HepG2 (cell line): ENCODE data around the gene PNPLA2. TPM values are rescaled to one million over a fixed set of nuclear protein-coding genes. Genes with fewer than 3 reads are reported as not detected.

ENCODE experiments used
- AGO2 ChIP-seq: fragments of 200-400 bp; formaldehyde crosslinking; optimal IDR thresholded peaks from 2 replicates; pipeline ENCODE3; 2017; ENCODE audit warnings: mild to moderate bottlenecking, low read depth, low read length, moderate library complexity
- CCDC6 ChIP-seq: sonication (generic); formaldehyde crosslinking; IDR thresholded peaks from 2 replicates; pipeline ENCODE4 v1.8.1; 2022; ENCODE audit warnings: mild to moderate bottlenecking, missing genetic modification reagents, moderate library complexity
- ELF4 ChIP-seq: sonication (generic); formaldehyde crosslinking; IDR thresholded peaks from 2 replicates; pipeline ENCODE4 v1.5.0; 2020; ENCODE audit warnings: missing genetic modification reagents, mild to moderate bottlenecking, moderate library complexity, borderline replicate concordance
- GATAD2A ChIP-seq: IDR thresholded peaks from 2 replicates; pipeline ENCODE4 v1.6.1; 2016
- HDAC6 ChIP-seq: fragments of 200-600 bp; sonication (generic); IDR thresholded peaks from 2 replicates; pipeline ENCODE4 v1.7.0; 2017; ENCODE audit warnings: mild to moderate bottlenecking, antibody characterized with exemption, low read length, low read depth
- IRF9 ChIP-seq: sonication (generic); formaldehyde crosslinking; IDR thresholded peaks from 2 replicates; pipeline ENCODE4 v1.8.0; 2022; ENCODE audit warnings: missing genetic modification reagents, mild to moderate bottlenecking, borderline replicate concordance
- KLF13 ChIP-seq: sonication (generic); formaldehyde crosslinking; IDR thresholded peaks from 2 replicates; pipeline ENCODE4 v1.4.0; 2020; ENCODE audit warnings: mild to moderate bottlenecking, missing genetic modification reagents
- MAX ChIP-seq: IDR thresholded peaks from 2 replicates; pipeline ENCODE4 v1.6.1; 2012; ENCODE audit warnings: inconsistent platforms
- MEIS1 ChIP-seq: sonication (generic); formaldehyde crosslinking; IDR thresholded peaks from 2 replicates; pipeline ENCODE4 v1.9.0; 2021; ENCODE audit warnings: mild to moderate bottlenecking, missing genetic modification reagents, moderate library complexity, borderline replicate concordance
- MTERF4 ChIP-seq: sonication (generic); formaldehyde crosslinking; IDR thresholded peaks from 2 replicates; pipeline ENCODE4 v1.8.0; 2023; ENCODE audit warnings: mild to moderate bottlenecking, missing genetic modification reagents
- MYC ChIP-seq: sonication (generic); formaldehyde crosslinking; IDR thresholded peaks from 2 replicates; pipeline ENCODE4 v1.9.0; 2021; ENCODE audit warnings: missing genetic modification reagents, borderline replicate concordance
- MYNN ChIP-seq: sonication (generic); formaldehyde crosslinking; IDR thresholded peaks from 2 replicates; pipeline ENCODE4 v1.4.0; 2020; ENCODE audit warnings: mild to moderate bottlenecking, low read depth, missing genetic modification reagents
- NFYC ChIP-seq: IDR thresholded peaks from 2 replicates; pipeline ENCODE4 v1.6.1; 2016; ENCODE audit warnings: missing genetic modification reagents, missing compliant biosample characterization
- PHF8 ChIP-seq: sonication (generic); formaldehyde crosslinking; IDR thresholded peaks from 2 replicates; pipeline ENCODE4 v1.5.0; 2020; ENCODE audit warnings: missing genetic modification reagents
- SOX6 ChIP-seq, 2 experiments: fragments of 450-650 bp in 1 of 2; sonication (generic) in 1 of 2; formaldehyde crosslinking in 1 of 2; IDR thresholded peaks; 2 replicates each; pipeline versions ENCODE4 v1.4.0 to v1.6.1; 2017 to 2020; ENCODE audit warnings: antibody characterized with exemption in 1 of 2, mild to moderate bottlenecking in 1 of 2, missing genetic modification reagents in 1 of 2
- SP1 ChIP-seq, 2 experiments: fragments of 450-650 bp in 1 of 2; sonication (generic) in 1 of 2; formaldehyde crosslinking in 1 of 2; IDR thresholded peaks; 2 replicates each; pipeline versions ENCODE4 v1.4.0 to v1.6.1; 2016 to 2020; ENCODE audit warnings: missing genetic modification reagents in 1 of 2
- SP2 ChIP-seq: sonication (generic); formaldehyde crosslinking; IDR thresholded peaks from 2 replicates; pipeline ENCODE4 v1.5.1; 2020; ENCODE audit warnings: mild to moderate bottlenecking, missing genetic modification reagents
- TARDBP ChIP-seq: sonication (generic); formaldehyde crosslinking; IDR thresholded peaks from 2 replicates; pipeline ENCODE4 v1.8.0; 2022; ENCODE audit warnings: mild to moderate bottlenecking, missing genetic modification reagents
- TCF7 ChIP-seq: sonication (generic); IDR thresholded peaks from 2 replicates; pipeline ENCODE4 v1.6.1; 2016; ENCODE audit warnings: antibody characterized with exemption, low read depth
- THAP8 ChIP-seq: sonication (generic); formaldehyde crosslinking; IDR thresholded peaks from 2 replicates; pipeline ENCODE4 v1.5.1; 2020; ENCODE audit warnings: missing genetic modification reagents, mild to moderate bottlenecking, borderline replicate concordance
- ZNF12 ChIP-seq: sonication (generic); formaldehyde crosslinking; IDR thresholded peaks from 2 replicates; pipeline ENCODE4 v1.5.0; 2020; ENCODE audit warnings: missing genetic modification reagents
- ZNF20 ChIP-seq: sonication (generic); formaldehyde crosslinking; IDR thresholded peaks from 2 replicates; pipeline ENCODE4 v1.4.0; 2020; ENCODE audit warnings: mild to moderate bottlenecking, moderate library complexity, missing genetic modification reagents
- ZNF597 ChIP-seq: sonication (generic); formaldehyde crosslinking; IDR thresholded peaks from 2 replicates; pipeline ENCODE4 v1.5.0; 2020; ENCODE audit warnings: missing genetic modification reagents
- ZNF691 ChIP-seq: sonication (generic); formaldehyde crosslinking; IDR thresholded peaks from 2 replicates; pipeline ENCODE4 v1.4.0; 2020; ENCODE audit warnings: missing genetic modification reagents, low read depth, mild to moderate bottlenecking, borderline replicate concordance
- polyA plus RNA-seq, 8 experiments: library from polyadenylated mRNA; depleted of rRNA in 3 of 8; stranded (reverse) in 7 of 8; unstranded in 1 of 8; fragments of >200 nt; fragmentation: Illumina TruSeq in 4 of 8; extraction: Trizol in 4 of 8; gene quantifications; 2 replicates each; pipeline versions ENCODE4 v1.2.1 to v1.2.3, GENCODE V29; 2011 to 2016; ENCODE audit warnings: low read depth in 4 of 8, missing spikeins in 1 of 8, mixed read lengths in 1 of 8; ENCODE audit not compliant: insufficient read depth in 1 of 8
- total RNA-seq, 5 experiments: library from RNA; depleted of rRNA; stranded (reverse); fragments of >200 nt; fragmentation: Illumina TruSeq; extraction: Trizol; gene quantifications; 2 replicates each; pipeline ENCODE4 v1.2.3, GENCODE V29; 2016; ENCODE audit warnings: low read depth in 1 of 5

PNPLA2 gene
- total and polyA plus RNA-seq, 2 of the 13 experiments (the other 11 are each of a cell fraction or from before 2014, with no cell fraction given) = 10.5 to 43.2 TPM

GRCh38 chr11:795634-796564, 22.8 kb upstream of the PNPLA2 start (continued):
- peak; percentile 34; the same call in 1 of the 2 replicates for TF ChIP-seq MYC (CRISPR knock-in tag)
- no peak for TF ChIP-seq ELF4 (CRISPR knock-in tag)
- no peak for TF ChIP-seq TCF7
- no peak for TF ChIP-seq THAP8 (CRISPR knock-in tag)
- peak; percentile 46; the same call in 1 of the 2 replicates for TF ChIP-seq PHF8 (CRISPR knock-in tag)
- no peak for TF ChIP-seq KLF13 (CRISPR knock-in tag)
- 0 out of 2 replicates have a peak, but pooled peaks have one; percentile 28 for TF ChIP-seq NFYC (CRISPR knock-in tag)
- no peak for TF ChIP-seq SP1 (IDR thresholded peaks at IDR 0.05)
- TF ChIP-seq SP1 (CRISPR knock-in tag; IDR thresholded peaks at IDR 0.05) = no peak
- peak; percentile 48; the same call in 1 of the 2 replicates for TF ChIP-seq MEIS1 (CRISPR knock-in tag)
- no peak for TF ChIP-seq CCDC6 (CRISPR knock-in tag)
- TF ChIP-seq GATAD2A = no peak
- TF ChIP-seq ZNF20 = no peak
- no peak; the same call in 1 of the 2 replicates for TF ChIP-seq SP2 (CRISPR knock-in tag)
- peak; percentile 43 for TF ChIP-seq AGO2
- 0 out of 2 replicates have a peak, but pooled peaks have one; percentile 15 for TF ChIP-seq TARDBP (CRISPR knock-in tag)
- no peak for TF ChIP-seq ZNF597 (CRISPR knock-in tag)
- TF ChIP-seq MTERF4 (CRISPR knock-in tag) = peak; percentile 69; the same call in 1 of the 2 replicates
- no peak for TF ChIP-seq ZNF12 (CRISPR knock-in tag)
- TF ChIP-seq HDAC6 = no peak
- no peak for TF ChIP-seq SOX6 (IDR thresholded peaks at IDR 0.05)
- TF ChIP-seq SOX6 (CRISPR knock-in tag; IDR thresholded peaks at IDR 0.05) = no peak
- peak; percentile 78 for TF ChIP-seq MAX
- TF ChIP-seq MYNN (CRISPR knock-in tag) = no peak
- no peak for TF ChIP-seq IRF9 (CRISPR knock-in tag)
- TF ChIP-seq ZNF691 (CRISPR knock-in tag) = 0 out of 2 replicates have a peak, but pooled peaks have one; percentile 16
